Panc1 (cell line): ENCODE measurements around the gene ITGB5. TPM values are rescaled to one million over a fixed set of nuclear protein-coding genes. Genes with fewer than 3 reads are reported as not detected.

Experiments
- ATAC-seq: fragments of 200-7000 bp; cut with Tn5 transposase; 2 replicates; pipeline ENCODE4 v1.9.1; 2020; ENCODE audit warnings: mild to moderate bottlenecking, moderate library complexity
- BruUV-seq: library from RNA; stranded (reverse); fragments of 400-500 nt; replicated peaks from 2 replicates; lab custom pipeline; 2021; lab: Mats Ljungman, UMichigan
- CTCF ChIA-PET: fragments of 300-600 bp; sonication (Branson Sonifier 250); formaldehyde crosslinking; loops from one replicate; lab custom pipeline; 2022; ENCODE audit warnings: antibody characterized with exemption; lab: Charles Lee
- POLR2A ChIA-PET: fragments of 300-600 bp; sonication (Branson Sonifier 250); formaldehyde crosslinking; loops from one replicate; lab custom pipeline; 2022; ENCODE audit warnings: antibody characterized with exemption; lab: Charles Lee
- DNase-seq: peaks from one replicate; pipeline ENCODE4 v3.0.0-alpha.2; 2010; ENCODE audit warnings: low read depth, low spot score
- H3K27ac ChIP-seq: 2 replicates; pipeline ENCODE4 v1.5.1; 2011; ENCODE audit warnings: mild to moderate bottlenecking, low read length, inconsistent platforms
- H3K27me3 ChIP-seq: fragments of 200-500 bp; sonication (Bioruptor generic); 2 replicates; pipeline ENCODE4 v1.6.0; 2014; ENCODE audit warnings: low read length, inconsistent platforms; ENCODE audit not compliant: control insufficient read depth, insufficient read depth
- H3K36me3 ChIP-seq: fragments of 200-500 bp; sonication (Bioruptor generic); 2 replicates; pipeline ENCODE4 v1.5.1; 2014; ENCODE audit warnings: inconsistent platforms, mild to moderate bottlenecking, low read length, moderate library complexity; ENCODE audit not compliant: control insufficient read depth, insufficient read depth
- H3K4me1 ChIP-seq: 2 replicates; pipeline ENCODE4 v1.5.1; 2011; ENCODE audit warnings: inconsistent platforms, mild to moderate bottlenecking, low read length, moderate library complexity; ENCODE audit not compliant: control insufficient read depth, insufficient read depth
- H3K4me3 ChIP-seq, 2 experiments: 2 replicates each; pipeline ENCODE4 v1.5.1; 2011 to 2012; ENCODE audit warnings: low read depth in 2 of 2, low read length in 2 of 2, mild to moderate bottlenecking in 2 of 2, inconsistent platforms in 1 of 2, moderate library complexity in 1 of 2
- H3K9me3 ChIP-seq: fragments of 200-500 bp; sonication (Bioruptor generic); 2 replicates; pipeline ENCODE4 v1.5.1; 2014; ENCODE audit warnings: low read depth, mild to moderate bottlenecking, inconsistent platforms, low read length, moderate library complexity; ENCODE audit not compliant: control insufficient read depth, insufficient read depth
- CTCF ChIP-seq: fragments of 450-650 bp; IDR thresholded peaks from 2 replicates; pipeline ENCODE4 v1.5.1; 2017; ENCODE audit warnings: mild to moderate bottlenecking
- POLR2AphosphoS5 ChIP-seq: IDR thresholded peaks from 2 replicates; pipeline ENCODE4 v1.6.1; 2012; ENCODE audit warnings: mild to moderate bottlenecking, low read depth, low read length, moderate library complexity
- SIN3A ChIP-seq: IDR thresholded peaks from 2 replicates; pipeline ENCODE4 v1.6.1; 2012; ENCODE audit warnings: low read depth, mild to moderate bottlenecking, low read length, moderate library complexity, borderline replicate concordance; ENCODE audit not compliant: insufficient read depth
- TCF7L2 ChIP-seq: IDR thresholded peaks from 2 replicates; pipeline ENCODE4 v1.6.1; 2011; ENCODE audit warnings: mild to moderate bottlenecking, low read depth, low read length, inconsistent platforms
- in situ Hi-C: cut with HindIII; loops from 2 replicates; pipeline ENCODE4 v1.10.0; 2016; ENCODE audit warnings: low sequenced_read_pairs, low pct_unique_long_range_greater_than_20kb
- intact Hi-C: fragments of 100-400 bp; cut with micrococcal nuclease; formaldehyde crosslinking; loops from one replicate; pipeline ENCODE4 v1.10.0; 2022; ENCODE audit not compliant: unreplicated experiment
- total RNA-seq: library from RNA; stranded (reverse); gene quantifications from one replicate; pipeline ENCODE4 v1.2.1, GENCODE V29; 2021; ENCODE audit not compliant: unreplicated experiment
- TF ChIP-seq, protein P1 (sequence below), 2 experiments: IDR thresholded peaks; 2 replicates each; pipeline ENCODE4 v1.6.1; 2011 to 2012; ENCODE audit warnings: low read depth in 2 of 2, control low read depth in 1 of 2, low read length in 1 of 2, mild to moderate bottlenecking in 1 of 2, moderate library complexity in 1 of 2; ENCODE audit not compliant: insufficient read depth in 1 of 2

Gene ITGB5
- total RNA-seq, 1 experiment from 2014 or later, result 446 TPM

GRCh38 chr3:124935794-124936542 lies 48.8 kb upstream of the ITGB5 start:
- Histone ChIP-seq H3K4me3 (no peak overlapping the region), H3K4me1 (no peaks in the 10 kb centered on the region), H3K36me3 (no peaks in the 10 kb centered on the region), H3K27ac (no peak overlapping the region), H3K27me3 (no peaks in the 10 kb centered on the region), H3K9me3 (no peaks in the 10 kb centered on the region)
- ChIA-PET POLR2A (no interaction called here), CTCF (interaction anchor here (0.6 kb wide), 1 partner anchor 11 kb away, joined by 3 read pairs; no protein-coding TSS in a partner anchor)
- in situ Hi-C loops, result no loop called here
- 0 out of 2 replicates have a peak, but pooled peaks have one; percentile 45 for TF ChIP-seq TCF7L2
- no peak for TF ChIP-seq SIN3A
- ATAC-seq (no peak), DNase-seq (no peak)
- BruUV-seq, result no TSS peak
- intact Hi-C loops, result loop anchor here (10.0 kb wide), 1 partner anchor 49 kb away; no protein-coding TSS in a partner anchor

DNA sequence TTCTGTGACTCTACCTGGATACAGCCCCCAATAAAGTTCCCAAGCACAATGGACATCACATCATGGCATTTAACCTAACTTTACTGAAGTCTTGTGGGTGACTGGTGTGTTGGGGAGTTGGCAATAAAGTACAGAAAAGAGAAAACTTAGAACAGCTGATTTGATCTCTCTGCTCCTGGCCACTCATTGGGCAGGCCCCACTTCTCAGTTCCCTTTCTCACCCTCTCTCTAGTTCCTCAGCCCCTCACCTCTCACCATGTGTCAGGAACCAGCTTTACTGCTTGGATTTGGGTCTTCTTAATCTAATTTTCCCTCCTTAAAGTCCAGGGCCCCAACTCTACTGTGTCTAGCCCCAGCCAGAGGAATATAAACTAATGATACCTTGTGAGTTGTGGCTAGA lies 48.1 kb upstream of the ITGB5 start:
- no peaks in the 10 kb centered on the region for H3K4me1 ChIP-seq
- in situ Hi-C loops (no loop called here), intact Hi-C loops (loop anchor here (10.0 kb wide), 1 partner anchor 50 kb away; no protein-coding TSS in a partner anchor)
- no peaks in the 10 kb centered on the region for H3K27me3 ChIP-seq
- H3K27ac ChIP-seq, result no peak overlapping the region
- no peak overlapping the region for H3K4me3 ChIP-seq
- TF ChIP-seq, protein P1, sequence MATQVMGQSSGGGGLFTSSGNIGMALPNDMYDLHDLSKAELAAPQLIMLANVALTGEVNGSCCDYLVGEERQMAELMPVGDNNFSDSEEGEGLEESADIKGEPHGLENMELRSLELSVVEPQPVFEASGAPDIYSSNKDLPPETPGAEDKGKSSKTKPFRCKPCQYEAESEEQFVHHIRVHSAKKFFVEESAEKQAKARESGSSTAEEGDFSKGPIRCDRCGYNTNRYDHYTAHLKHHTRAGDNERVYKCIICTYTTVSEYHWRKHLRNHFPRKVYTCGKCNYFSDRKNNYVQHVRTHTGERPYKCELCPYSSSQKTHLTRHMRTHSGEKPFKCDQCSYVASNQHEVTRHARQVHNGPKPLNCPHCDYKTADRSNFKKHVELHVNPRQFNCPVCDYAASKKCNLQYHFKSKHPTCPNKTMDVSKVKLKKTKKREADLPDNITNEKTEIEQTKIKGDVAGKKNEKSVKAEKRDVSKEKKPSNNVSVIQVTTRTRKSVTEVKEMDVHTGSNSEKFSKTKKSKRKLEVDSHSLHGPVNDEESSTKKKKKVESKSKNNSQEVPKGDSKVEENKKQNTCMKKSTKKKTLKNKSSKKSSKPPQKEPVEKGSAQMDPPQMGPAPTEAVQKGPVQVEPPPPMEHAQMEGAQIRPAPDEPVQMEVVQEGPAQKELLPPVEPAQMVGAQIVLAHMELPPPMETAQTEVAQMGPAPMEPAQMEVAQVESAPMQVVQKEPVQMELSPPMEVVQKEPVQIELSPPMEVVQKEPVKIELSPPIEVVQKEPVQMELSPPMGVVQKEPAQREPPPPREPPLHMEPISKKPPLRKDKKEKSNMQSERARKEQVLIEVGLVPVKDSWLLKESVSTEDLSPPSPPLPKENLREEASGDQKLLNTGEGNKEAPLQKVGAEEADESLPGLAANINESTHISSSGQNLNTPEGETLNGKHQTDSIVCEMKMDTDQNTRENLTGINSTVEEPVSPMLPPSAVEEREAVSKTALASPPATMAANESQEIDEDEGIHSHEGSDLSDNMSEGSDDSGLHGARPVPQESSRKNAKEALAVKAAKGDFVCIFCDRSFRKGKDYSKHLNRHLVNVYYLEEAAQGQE (IDR thresholded peaks at IDR 0.05; ENCODE audit: insufficient read depth in 1 of 2, low read depth in 2 of 2, low read length in 1 of 2), result no peak
- no peak for TF ChIP-seq POLR2AphosphoS5
- no peak for TF ChIP-seq SIN3A
- no peak for TF ChIP-seq TCF7L2
- TF ChIP-seq CTCF, result no peak
- H3K9me3 ChIP-seq, result no peaks in the 10 kb centered on the region
- ChIA-PET POLR2A (no interaction called here), CTCF (interaction anchor here (0.6 kb wide), 1 partner anchor 11 kb away, joined by 3 read pairs; no protein-coding TSS in a partner anchor)
- no peaks in the 10 kb centered on the region for H3K36me3 ChIP-seq
- BruUV-seq, result no TSS peak
- DNase-seq (no peak), ATAC-seq (no peak)

DNA sequence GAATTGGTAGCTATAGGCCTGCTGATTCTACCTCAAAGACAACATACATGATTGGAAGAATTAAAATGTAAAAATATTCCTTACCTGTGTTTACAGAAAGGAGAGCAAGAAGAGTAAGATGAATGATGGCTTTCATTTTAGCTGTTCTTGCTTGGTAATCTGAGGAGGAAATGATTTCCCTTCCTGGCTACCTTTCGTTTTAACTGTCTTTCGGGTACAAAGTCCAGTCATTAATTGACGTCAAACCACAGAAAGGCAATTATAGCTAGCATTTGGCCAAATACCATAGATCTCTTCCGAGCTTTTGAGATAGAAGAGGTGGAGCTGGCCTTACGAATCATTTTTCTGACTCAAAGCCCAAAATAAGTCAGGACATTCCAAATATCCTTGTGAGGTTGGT lies 47.4 kb upstream of the ITGB5 start, which contains the start of gene MUC13:
Gene MUC13 (minus strand): TSS at position 175 of the 400 bp plus-strand sequence. CDS start 39 bp downstream, at position 136.
- DNase-seq, result no peak
- H3K9me3 ChIP-seq, result no peaks in the 10 kb centered on the region
- TF ChIP-seq POLR2AphosphoS5 (no peak), CTCF (no peak), TCF7L2 (no peak), SIN3A (no peak)
- TF ChIP-seq, protein P1 (IDR thresholded peaks at IDR 0.05; ENCODE audit: insufficient read depth in 1 of 2, low read depth in 2 of 2, low read length in 1 of 2), result no peak
- intact Hi-C loops, result loop anchor here (10.0 kb wide), 1 partner anchor 50 kb away; no protein-coding TSS in a partner anchor
- no peak for ATAC-seq
- no peaks in the 10 kb centered on the region for H3K4me1 ChIP-seq
- H3K27me3 ChIP-seq, result no peaks in the 10 kb centered on the region
- CTCF ChIA-PET, result no interaction called here
- no peak within 1 kb of the TSS for H3K27ac ChIP-seq
- in situ Hi-C loops, result no loop called here
- POLR2A ChIA-PET, result no interaction called here
- no peak within 1 kb of the TSS for H3K4me3 ChIP-seq
- BruUV-seq, result no TSS peak
- no peaks in the 10 kb centered on the region for H3K36me3 ChIP-seq
